Epithelial cell of proximal tubule (primary cell): ENCODE measurements around the gene FBXO46. TPM values are rescaled to one million over a fixed set of nuclear protein-coding genes. Genes with fewer than 3 reads are reported as not detected.

Experiments used
- DNase-seq: peaks from one replicate; pipeline ENCODE4 v3.0.0-alpha.2; 2011; ENCODE audit warnings: low read depth
- H3K4me3 ChIP-seq: 2 replicates; pipeline ENCODE4 v1.5.1; 2011; ENCODE audit warnings: low read depth, mild to moderate bottlenecking, low read length
- total RNA-seq: library from RNA; depleted of rRNA; stranded (reverse); fragments of >200 nt; gene quantifications from 2 replicates; pipeline ENCODE4 v1.2.3, GENCODE V29; 2015
- TF ChIP-seq, protein P1 (sequence below): conservative IDR thresholded peaks from 2 replicates; pipeline ENCODE4 v1.5.1; 2012; ENCODE audit warnings: low read depth, mild to moderate bottlenecking, low read length

Gene FBXO46, protein sequence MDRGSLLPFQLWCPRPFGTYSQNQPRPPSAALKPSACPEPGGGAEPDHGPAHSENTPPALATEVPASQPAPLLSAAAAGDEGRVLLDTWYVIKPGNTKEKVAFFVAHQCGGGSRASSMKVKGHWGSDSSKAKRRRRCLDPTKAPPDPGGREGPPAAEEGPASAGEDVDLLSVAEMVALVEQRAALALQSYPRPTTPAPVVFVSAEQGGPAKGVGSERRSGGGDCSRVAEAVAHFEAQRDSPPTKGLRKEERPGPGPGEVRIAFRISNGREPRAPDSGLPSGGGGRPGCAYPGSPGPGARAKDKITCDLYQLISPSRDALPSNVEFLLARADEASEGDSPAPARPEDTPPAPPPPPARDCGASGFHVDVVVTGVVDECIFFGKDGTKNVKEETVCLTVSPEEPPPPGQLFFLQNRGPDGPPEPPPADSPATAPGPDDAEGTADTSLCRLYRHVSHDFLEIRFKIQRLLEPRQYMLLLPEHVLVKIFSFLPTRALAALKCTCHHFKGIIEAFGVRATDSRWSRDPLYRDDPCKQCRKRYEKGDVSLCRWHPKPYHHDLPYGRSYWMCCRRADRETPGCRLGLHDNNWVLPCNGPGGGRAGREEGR
- total RNA-seq, result 6.6 and 11.5 TPM in 2 replicates

DNA sequence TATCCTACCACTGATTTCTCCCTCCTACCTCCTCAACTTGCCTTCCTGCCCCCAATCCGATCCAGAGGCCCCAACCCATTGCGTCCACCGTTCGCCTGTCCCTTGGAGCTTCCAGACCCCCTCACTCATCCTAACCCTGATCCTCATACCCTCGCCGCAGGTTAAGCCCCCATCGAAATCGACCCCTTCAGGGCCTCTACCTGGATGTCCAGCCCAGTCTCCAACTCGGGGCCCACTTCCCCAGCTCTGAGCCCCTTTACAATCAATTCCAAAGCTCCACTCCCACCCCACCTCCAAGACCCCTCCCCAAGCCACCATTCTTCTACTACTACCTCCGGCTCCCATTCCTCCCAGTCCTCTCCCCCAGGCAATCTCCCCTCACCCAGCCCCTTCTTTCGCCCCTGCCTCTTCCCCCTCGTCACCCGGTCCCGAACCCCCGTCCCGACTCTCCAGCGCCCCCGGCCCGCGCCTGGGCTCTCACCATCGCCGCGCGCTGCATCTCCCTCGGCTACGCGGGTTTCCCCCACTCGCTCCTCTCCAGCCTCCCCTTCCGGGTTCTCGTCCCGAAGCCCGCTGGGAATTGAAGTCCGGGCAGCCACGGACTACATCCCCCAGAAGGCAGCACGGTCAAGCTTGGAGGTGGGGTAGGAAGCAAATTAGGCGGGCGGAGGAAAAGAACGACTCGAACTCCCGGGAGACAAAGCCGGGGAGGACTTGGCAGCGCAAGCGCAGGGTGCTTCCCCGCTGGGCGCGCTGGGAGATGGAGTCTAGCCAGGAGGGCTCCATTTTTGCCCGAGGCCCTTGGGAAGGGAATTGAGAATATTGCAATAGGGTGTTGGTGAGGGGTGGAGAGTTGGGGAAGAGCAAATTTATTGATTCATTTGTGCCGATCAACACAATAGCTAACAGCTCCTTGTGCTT is at the start of gene FBXO46:
Gene FBXO46 (minus strand): TSS at position 529 of the 921 bp plus-strand sequence. CDS start 17,401 bp downstream, outside the sequence.
- TF ChIP-seq, protein P1, sequence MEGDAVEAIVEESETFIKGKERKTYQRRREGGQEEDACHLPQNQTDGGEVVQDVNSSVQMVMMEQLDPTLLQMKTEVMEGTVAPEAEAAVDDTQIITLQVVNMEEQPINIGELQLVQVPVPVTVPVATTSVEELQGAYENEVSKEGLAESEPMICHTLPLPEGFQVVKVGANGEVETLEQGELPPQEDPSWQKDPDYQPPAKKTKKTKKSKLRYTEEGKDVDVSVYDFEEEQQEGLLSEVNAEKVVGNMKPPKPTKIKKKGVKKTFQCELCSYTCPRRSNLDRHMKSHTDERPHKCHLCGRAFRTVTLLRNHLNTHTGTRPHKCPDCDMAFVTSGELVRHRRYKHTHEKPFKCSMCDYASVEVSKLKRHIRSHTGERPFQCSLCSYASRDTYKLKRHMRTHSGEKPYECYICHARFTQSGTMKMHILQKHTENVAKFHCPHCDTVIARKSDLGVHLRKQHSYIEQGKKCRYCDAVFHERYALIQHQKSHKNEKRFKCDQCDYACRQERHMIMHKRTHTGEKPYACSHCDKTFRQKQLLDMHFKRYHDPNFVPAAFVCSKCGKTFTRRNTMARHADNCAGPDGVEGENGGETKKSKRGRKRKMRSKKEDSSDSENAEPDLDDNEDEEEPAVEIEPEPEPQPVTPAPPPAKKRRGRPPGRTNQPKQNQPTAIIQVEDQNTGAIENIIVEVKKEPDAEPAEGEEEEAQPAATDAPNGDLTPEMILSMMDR, result peak; percentile 31
- H3K4me3 ChIP-seq, result peak within 1 kb of the TSS; percentile 95
- DNase-seq, result peak; percentile 88

DNA sequence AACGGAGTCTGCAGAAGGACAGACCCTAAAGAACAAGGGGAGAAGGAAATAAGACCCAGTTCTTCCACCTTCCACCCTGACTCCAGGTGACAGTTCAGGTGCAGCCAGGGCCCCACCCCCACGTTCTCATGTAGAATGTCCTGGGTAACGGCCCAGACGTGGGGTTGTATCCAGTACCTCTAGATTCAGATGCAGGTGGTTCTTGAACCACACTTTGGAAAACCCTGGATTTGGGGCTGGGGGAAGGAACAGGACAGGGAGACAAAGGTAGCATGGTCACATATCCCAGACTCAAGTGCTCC is 49.4 kb upstream of the FBXO46 start:
- H3K4me3 ChIP-seq, result no peak overlapping the region
- DNase-seq, result no peak
- TF ChIP-seq, protein P1, result no peak

DNA sequence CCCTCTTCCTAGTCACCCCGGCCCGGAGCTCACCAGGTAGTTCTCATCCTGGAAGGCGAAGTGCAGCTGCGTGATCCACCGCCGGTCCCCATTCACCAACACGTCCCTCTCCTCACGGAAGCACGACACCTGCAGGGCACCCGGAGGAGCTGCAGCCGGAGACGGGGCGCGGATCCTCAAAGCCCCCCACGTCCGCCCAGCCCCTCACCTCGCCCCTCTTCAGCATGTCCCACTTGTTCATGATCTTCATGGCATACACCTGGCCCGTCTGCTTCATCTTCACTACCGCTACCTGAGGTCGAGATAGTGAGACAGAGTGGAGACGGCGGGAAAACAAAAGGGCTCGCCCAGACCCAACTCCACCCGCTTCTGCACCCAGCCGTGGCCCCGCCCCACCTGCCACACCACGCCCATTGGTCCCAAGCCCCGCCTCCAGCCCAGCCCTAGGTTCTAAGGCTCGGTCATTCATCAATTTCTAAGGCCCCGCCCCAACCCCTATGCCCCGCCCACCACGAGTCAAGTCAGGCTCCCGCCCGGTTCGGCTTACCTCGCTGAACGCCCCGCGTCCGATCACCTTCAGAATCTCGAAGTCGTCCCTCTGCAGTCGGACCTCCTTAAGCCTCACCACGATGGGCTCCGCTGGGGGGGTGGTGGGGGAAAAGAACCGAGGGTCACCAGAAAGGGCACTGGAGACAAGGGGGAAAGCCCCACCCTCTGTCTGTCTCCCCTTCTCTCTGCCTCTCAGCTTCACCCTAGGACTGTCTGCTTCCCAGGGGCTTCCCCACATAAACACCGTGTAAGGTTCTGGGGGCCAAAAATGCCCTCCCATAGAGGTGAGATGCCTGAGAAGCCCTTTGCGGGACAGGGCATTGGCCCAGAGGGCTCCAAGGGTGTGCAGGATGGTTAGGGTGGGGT is 48.8 kb upstream of the FBXO46 start:
- TF ChIP-seq, protein P1, result peak; percentile 68
- H3K4me3 ChIP-seq, result peak overlapping the region; percentile 39
- no peak for DNase-seq

DNA sequence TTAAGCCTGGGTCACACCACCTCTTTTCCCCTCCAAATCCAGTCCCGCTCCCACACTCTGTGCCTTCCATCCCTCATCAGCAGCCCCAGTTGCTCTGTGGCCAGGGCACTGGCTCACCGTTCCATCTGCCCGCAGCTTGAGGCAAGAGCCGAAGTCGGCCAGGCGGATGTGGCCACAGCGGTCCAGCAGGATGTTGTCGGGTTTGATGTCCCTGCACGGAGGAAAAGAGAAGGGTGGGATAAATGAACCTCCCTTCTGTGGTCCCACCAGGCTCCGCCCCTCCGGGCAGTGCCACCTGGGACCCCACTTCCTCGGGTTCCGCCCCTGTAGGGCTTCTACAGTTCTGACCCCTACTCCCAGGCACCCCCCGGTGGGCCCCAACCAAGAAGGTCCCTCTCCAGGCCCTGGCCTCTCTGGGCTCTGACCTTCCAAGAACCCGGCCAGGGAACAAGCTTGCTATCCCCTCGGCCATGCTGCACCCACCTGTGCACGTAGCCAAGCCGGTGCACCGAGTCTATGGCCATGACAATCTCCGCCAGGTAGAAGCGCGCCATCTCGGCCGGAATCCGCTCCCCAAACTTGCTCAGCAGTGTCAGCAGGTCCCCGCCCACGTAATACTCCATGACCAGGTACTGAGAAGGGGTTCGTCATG is 47.4 kb upstream of the FBXO46 start:
- DNase-seq, result no peak
- H3K4me3 ChIP-seq, result no peak overlapping the region
- TF ChIP-seq, protein P1, result no peak

DNA sequence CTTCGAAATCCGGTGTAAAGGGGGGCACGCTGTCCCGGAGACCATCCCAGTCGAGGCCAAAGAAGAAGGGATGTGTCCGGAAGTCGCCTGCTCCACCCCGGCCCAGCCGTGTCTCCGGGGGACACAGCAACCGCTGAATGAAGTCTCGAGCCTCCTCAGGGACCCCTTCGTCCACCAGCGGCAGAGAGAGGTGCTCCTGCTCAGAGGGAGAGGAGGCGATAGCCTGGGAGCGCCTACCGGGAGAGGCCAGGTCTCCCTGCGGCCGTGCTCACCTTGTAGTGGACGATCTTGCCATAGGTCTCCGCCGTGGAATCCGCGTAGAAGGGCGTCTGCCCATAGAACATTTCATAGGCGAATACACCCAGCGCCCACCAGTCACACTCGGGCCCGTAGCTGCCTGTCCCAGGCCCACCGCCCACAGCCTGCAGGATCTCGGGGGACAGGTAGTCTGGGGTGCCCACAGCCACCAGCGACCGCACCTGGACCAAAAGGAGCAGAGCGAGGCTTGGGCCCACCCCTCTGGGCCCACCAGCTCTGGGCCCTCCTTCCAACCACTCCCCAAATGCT is 46.8 kb upstream of the FBXO46 start:
- TF ChIP-seq, protein P1, result no peak
- no peak overlapping the region for H3K4me3 ChIP-seq
- no peak for DNase-seq
